Stimulated activated CD8-positive, alpha-beta memory T cell treated with anti-CD3 and anti-CD28 coated beads, Interleukin-4, amount 100 ng/mL, for 4 hours (primary cell): ENCODE results near the gene P2RX1.

Experiments
- DNase-seq, 2 donors: peaks; one replicate each; pipeline ENCODE4 v3.0.0-alpha.2; 2020; ENCODE audit warnings: low read depth in 2 of 2, low spot score in 1 of 2

P2RX1 gene

GRCh38 chr17:3925684-3926485, 9.6 kb upstream of the P2RX1 start:
- DNase-seq = no peak

- no peak for DNase-seq
Measured at GRCh38 chr17:3924512-3925350, 8.5 kb upstream of the P2RX1 start.

GRCh38 chr17:3923466-3924190, 7.4 kb upstream of the P2RX1 start:
- DNase-seq = no peak

GRCh38 chr17:3922765-3923164, 6.5 kb upstream of the P2RX1 start:
- no peak for DNase-seq

- DNase-seq = no peak
Measured at GRCh38 chr17:3921502-3922319, 5.4 kb upstream of the P2RX1 start.

GRCh38 chr17:3921006-3921405, 4.7 kb upstream of the P2RX1 start:
- DNase-seq = no peak

GRCh38 chr17:3919123-3919624, 2.9 kb upstream of the P2RX1 start:
- no peak for DNase-seq

GRCh38 chr17:3918372-3919122, 2.3 kb upstream of the P2RX1 start:
- no peak for DNase-seq

GRCh38 chr17:3917391-3917931, 1.2 kb upstream of the P2RX1 start:
- no peak for DNase-seq

- no peak for DNase-seq
Measured at GRCh38 chr17:3916825-3917224, 560 bp upstream of the P2RX1 start.

GRCh38 chr17:3915581-3915994, 677 bp downstream of the P2RX1 start:
- DNase-seq = no peak

GRCh38 chr17:3914312-3914670, 2.0 kb downstream of the P2RX1 start:
- DNase-seq = no peak

GRCh38 chr17:3913531-3914311, 2.5 kb downstream of the P2RX1 start:
- peak; percentile 49 to 71 for DNase-seq

- DNase-seq = no peak
Measured at GRCh38 chr17:3912827-3913226, 3.4 kb downstream of the P2RX1 start.

GRCh38 chr17:3911271-3912053, 4.8 kb downstream of the P2RX1 start:
- DNase-seq = peak in 1 of 2 donors; percentile 31

- no peak for DNase-seq
Measured at GRCh38 chr17:3910420-3911270, 5.6 kb downstream of the P2RX1 start.

GRCh38 chr17:3909257-3909656, 7.0 kb downstream of the P2RX1 start:
- no peak for DNase-seq
